ENCODE results near the gene MGAT4C.

- no peak for TF ChIP-seq POLR2AphosphoS5 (IDR thresholded peaks at IDR 0.05)
- TF ChIP-seq CTCF (IDR thresholded peaks at IDR 0.05), result no peak
- no peak for TF ChIP-seq POLR2A (IDR thresholded peaks at IDR 0.05)
- TF ChIP-seq EP300 (IDR thresholded peaks at IDR 0.05), result no peak
Measured at GRCh38 chr12:86179855-86180254, 76.3 kb downstream of the MGAT4C start.

Data from upper lobe of left lung (tissue), 4 donors.